Measurements from ENCODE around the gene CCDC141. TPM values are rescaled to one million over a fixed set of nuclear protein-coding genes. Genes with fewer than 3 reads are reported as not detected.

The CCDC141 gene
- total and polyA plus RNA-seq, 2 of the 13 experiments (the other 11 are each of a cell fraction or from before 2014, with no cell fraction given), result not detected

DNA sequence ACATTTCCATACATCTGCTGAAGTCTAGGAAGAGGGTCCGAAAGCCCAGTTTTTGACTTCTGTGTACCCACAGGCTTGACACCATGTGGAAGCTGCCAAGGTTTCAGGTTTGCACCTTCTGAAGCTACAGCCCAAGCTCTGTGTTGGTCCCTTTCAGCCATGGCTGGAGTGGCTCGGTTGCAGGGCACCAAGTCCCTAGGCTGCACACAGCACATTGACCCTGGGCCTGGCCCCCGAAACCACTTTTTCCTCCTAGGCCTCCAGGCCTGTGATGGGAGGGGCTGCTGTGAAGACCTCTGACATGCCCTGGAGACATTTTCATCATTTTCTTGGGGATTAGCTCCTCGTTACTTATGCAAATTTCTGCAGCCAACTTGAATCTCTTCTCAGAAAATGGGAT is 55.7 kb downstream of the CCDC141 start (continued):
- TF ChIP-seq, protein P1, sequence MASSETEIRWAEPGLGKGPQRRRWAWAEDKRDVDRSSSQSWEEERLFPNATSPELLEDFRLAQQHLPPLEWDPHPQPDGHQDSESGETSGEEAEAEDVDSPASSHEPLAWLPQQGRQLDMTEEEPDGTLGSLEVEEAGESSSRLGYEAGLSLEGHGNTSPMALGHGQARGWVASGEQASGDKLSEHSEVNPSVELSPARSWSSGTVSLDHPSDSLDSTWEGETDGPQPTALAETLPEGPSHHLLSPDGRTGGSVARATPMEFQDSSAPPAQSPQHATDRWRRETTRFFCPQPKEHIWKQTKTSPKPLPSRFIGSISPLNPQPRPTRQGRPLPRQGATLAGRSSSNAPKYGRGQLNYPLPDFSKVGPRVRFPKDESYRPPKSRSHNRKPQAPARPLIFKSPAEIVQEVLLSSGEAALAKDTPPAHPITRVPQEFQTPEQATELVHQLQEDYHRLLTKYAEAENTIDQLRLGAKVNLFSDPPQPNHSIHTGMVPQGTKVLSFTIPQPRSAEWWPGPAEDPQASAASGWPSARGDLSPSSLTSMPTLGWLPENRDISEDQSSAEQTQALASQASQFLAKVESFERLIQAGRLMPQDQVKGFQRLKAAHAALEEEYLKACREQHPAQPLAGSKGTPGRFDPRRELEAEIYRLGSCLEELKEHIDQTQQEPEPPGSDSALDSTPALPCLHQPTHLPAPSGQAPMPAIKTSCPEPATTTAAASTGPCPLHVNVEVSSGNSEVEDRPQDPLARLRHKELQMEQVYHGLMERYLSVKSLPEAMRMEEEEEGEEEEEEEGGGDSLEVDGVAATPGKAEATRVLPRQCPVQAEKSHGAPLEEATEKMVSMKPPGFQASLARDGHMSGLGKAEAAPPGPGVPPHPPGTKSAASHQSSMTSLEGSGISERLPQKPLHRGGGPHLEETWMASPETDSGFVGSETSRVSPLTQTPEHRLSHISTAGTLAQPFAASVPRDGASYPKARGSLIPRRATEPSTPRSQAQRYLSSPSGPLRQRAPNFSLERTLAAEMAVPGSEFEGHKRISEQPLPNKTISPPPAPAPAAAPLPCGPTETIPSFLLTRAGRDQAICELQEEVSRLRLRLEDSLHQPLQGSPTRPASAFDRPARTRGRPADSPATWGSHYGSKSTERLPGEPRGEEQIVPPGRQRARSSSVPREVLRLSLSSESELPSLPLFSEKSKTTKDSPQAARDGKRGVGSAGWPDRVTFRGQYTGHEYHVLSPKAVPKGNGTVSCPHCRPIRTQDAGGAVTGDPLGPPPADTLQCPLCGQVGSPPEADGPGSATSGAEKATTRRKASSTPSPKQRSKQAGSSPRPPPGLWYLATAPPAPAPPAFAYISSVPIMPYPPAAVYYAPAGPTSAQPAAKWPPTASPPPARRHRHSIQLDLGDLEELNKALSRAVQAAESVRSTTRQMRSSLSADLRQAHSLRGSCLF (CRISPR knock-in tag; IDR thresholded peaks at IDR 0.05; ENCODE audit: borderline replicate concordance), result no peak
- no peak for TF ChIP-seq ZNF883 (CRISPR knock-in tag; IDR thresholded peaks at IDR 0.05; ENCODE audit: not compliant biosample characterization)
- TF ChIP-seq PHB2 (IDR thresholded peaks at IDR 0.05; ENCODE audit: partially characterized antibody), result no peak
- TF ChIP-seq AHR (CRISPR knock-in tag; IDR thresholded peaks at IDR 0.05), result no peak

DNA sequence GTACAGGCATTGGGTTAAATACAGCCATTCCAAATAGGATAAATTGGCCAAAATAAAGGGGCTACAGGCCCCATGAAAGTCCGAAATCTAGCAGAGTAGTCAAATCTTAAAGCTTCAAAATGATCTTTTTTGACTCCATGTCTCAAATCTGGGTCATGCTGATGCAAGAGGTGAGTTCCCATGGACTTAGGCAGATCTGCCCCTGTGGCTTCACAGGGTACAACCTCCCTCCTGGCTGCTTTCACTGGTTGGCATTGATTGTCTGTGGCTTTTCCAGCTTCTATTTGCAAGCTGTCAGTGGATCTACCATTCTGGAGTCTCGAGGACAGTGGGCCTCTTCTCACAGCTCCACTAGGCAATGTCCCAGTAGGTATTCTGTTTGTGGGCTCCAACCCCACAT is 56.1 kb downstream of the CCDC141 start:
- Histone ChIP-seq H3K36me3 (replicated peaks in 1 of 2; ENCODE audit: control insufficient read depth in 1 of 2, insufficient read depth in 2 of 2, low read length in 2 of 2) (no peaks in the 10 kb centered on the region), H2AFZ (ENCODE audit: low read length) (no peak overlapping the region), H3K9ac (ENCODE audit: insufficient read depth, low read depth, low read length) (no peak overlapping the region), H3K27me3 (ENCODE audit: control insufficient read depth in 1 of 2, insufficient read depth in 2 of 2, low read length in 2 of 2) (no peaks in the 10 kb centered on the region), H3K4me3 (replicated peaks in 1 of 3; ENCODE audit: insufficient read depth in 1 of 3, low read depth in 2 of 3, low read length in 3 of 3) (no peak overlapping the region), H4K20me1 (ENCODE audit: insufficient read depth, low read length) (no peaks in the 10 kb centered on the region), H3K9me3 (ENCODE audit: low read length) (0 out of 2 replicates have a peak, but pooled peaks cover 7% of the 10 kb centered on the region), H3K27ac (ENCODE audit: extremely low read length, insufficient read depth, low read length) (no peak overlapping the region), H3K79me2 (ENCODE audit: insufficient read depth, low read length) (no peaks in the 10 kb centered on the region), H3K4me2 (ENCODE audit: low read depth, low read length) (no peak overlapping the region), H3K4me1 (ENCODE audit: insufficient read depth, low read length) (no peaks in the 10 kb centered on the region)
- DNase-seq (ENCODE audit: low spot score), result no peak
- no TSS peak for BruUV-seq (replicated peaks)
- CTCF ChIA-PET (ENCODE audit: low intra/inter-chr PET ratio, low total read pairs), result no interaction called here
- ATAC-seq, result no peak
- POLR2A ChIA-PET, result no interaction called here
- WGBS (ENCODE audit: low lambda C conversion rate), result 0% methylated on average over 2 of the region's 2 CpGs
- FAIRE-seq, result no peak
- in situ Hi-C loops (cut with HindIII; ENCODE audit: extremely low pct_ligation_motif_present, low pct_unique_long_range_greater_than_20kb), result no loop called here
- intact Hi-C loops (cut with micrococcal nuclease; ENCODE audit: unreplicated experiment), result no loop called here
- TF ChIP-seq EZH2 (conservative IDR thresholded peaks at IDR 0.05; ENCODE audit: low read depth, low read length), result no peak
- no peak for TF ChIP-seq ZNF335 (CRISPR knock-in tag; IDR thresholded peaks at IDR 0.05)
- no peak for TF ChIP-seq ZNF225 (CRISPR knock-in tag; IDR thresholded peaks at IDR 0.05)
- TF ChIP-seq, protein P2, sequence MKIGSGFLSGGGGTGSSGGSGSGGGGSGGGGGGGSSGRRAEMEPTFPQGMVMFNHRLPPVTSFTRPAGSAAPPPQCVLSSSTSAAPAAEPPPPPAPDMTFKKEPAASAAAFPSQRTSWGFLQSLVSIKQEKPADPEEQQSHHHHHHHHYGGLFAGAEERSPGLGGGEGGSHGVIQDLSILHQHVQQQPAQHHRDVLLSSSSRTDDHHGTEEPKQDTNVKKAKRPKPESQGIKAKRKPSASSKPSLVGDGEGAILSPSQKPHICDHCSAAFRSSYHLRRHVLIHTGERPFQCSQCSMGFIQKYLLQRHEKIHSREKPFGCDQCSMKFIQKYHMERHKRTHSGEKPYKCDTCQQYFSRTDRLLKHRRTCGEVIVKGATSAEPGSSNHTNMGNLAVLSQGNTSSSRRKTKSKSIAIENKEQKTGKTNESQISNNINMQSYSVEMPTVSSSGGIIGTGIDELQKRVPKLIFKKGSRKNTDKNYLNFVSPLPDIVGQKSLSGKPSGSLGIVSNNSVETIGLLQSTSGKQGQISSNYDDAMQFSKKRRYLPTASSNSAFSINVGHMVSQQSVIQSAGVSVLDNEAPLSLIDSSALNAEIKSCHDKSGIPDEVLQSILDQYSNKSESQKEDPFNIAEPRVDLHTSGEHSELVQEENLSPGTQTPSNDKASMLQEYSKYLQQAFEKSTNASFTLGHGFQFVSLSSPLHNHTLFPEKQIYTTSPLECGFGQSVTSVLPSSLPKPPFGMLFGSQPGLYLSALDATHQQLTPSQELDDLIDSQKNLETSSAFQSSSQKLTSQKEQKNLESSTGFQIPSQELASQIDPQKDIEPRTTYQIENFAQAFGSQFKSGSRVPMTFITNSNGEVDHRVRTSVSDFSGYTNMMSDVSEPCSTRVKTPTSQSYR (CRISPR knock-in tag; IDR thresholded peaks at IDR 0.05; ENCODE audit: borderline replicate concordance), result no peak
- TF ChIP-seq TBX3 (IDR thresholded peaks at IDR 0.05; ENCODE audit: borderline replicate concordance), result no peak
- no peak for TF ChIP-seq IKZF1 (IDR thresholded peaks at IDR 0.05)
- TF ChIP-seq MTF2 (CRISPR knock-in tag; IDR thresholded peaks at IDR 0.05; ENCODE audit: borderline replicate concordance), result no peak
- no peak for TF ChIP-seq ELF1 (CRISPR knock-in tag; IDR thresholded peaks at IDR 0.05)
- TF ChIP-seq SNAI1 (CRISPR knock-in tag; IDR thresholded peaks at IDR 0.05; ENCODE audit: borderline replicate concordance), result no peak
- TF ChIP-seq SMYD3 (CRISPR knock-in tag; IDR thresholded peaks at IDR 0.05), result no peak
- no peak for TF ChIP-seq ARNT (IDR thresholded peaks at IDR 0.05)
- TF ChIP-seq, protein P3, sequence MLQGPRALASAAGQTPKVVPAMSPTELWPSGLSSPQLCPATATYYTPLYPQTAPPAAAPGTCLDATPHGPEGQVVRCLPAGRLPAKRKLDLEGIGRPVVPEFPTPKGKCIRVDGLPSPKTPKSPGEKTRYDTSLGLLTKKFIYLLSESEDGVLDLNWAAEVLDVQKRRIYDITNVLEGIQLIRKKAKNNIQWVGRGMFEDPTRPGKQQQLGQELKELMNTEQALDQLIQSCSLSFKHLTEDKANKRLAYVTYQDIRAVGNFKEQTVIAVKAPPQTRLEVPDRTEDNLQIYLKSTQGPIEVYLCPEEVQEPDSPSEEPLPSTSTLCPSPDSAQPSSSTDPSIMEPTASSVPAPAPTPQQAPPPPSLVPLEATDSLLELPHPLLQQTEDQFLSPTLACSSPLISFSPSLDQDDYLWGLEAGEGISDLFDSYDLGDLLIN (CRISPR knock-in tag; IDR thresholded peaks at IDR 0.05; ENCODE audit: borderline replicate concordance), result no peak
- no peak for TF ChIP-seq ZNF260 (CRISPR knock-in tag; IDR thresholded peaks at IDR 0.05; ENCODE audit: borderline replicate concordance, low read depth)
